ENCODE data around the gene EYS. TPM values are rescaled to one million over a fixed set of nuclear protein-coding genes. Genes with fewer than 3 reads are reported as not detected.

Gene EYS
- total RNA-seq, 1 donor from 2014 or later = not detected

DNA sequence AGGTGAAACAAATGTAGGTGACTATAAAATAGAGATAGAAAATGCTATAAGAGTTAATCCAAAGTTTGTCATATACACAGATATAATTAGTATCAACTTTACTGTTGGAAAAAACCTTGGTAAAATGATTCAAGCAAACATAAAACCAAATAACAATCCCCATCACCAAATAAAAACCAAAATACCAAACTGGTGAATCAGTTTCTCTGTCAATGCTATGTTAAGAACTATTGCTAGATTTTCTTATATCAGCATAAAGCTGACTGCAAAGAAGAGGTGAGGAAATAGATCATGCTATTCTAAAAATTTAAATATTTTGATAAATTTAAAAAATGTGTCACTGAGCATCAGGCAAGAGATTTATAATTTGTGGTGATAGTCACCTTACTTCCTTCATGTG, 1413.0 kb downstream of the EYS start:
- intact Hi-C loops (cut with DNase I) = no loop called here
- Histone ChIP-seq H3K9me3 (no peaks in the 10 kb centered on the region), H3K4me3 (no peak overlapping the region), H3K36me3 (no peaks in the 10 kb centered on the region), H3K27ac (no peak overlapping the region), H3K27me3 (no peaks in the 10 kb centered on the region), H3K4me1 (no peaks in the 10 kb centered on the region)
- no peak for DNase-seq (ENCODE audit: low spot score in 2 of 2)
- TF ChIP-seq, protein P1, sequence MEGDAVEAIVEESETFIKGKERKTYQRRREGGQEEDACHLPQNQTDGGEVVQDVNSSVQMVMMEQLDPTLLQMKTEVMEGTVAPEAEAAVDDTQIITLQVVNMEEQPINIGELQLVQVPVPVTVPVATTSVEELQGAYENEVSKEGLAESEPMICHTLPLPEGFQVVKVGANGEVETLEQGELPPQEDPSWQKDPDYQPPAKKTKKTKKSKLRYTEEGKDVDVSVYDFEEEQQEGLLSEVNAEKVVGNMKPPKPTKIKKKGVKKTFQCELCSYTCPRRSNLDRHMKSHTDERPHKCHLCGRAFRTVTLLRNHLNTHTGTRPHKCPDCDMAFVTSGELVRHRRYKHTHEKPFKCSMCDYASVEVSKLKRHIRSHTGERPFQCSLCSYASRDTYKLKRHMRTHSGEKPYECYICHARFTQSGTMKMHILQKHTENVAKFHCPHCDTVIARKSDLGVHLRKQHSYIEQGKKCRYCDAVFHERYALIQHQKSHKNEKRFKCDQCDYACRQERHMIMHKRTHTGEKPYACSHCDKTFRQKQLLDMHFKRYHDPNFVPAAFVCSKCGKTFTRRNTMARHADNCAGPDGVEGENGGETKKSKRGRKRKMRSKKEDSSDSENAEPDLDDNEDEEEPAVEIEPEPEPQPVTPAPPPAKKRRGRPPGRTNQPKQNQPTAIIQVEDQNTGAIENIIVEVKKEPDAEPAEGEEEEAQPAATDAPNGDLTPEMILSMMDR (IDR thresholded peaks at IDR 0.05) = no peak

DNA sequence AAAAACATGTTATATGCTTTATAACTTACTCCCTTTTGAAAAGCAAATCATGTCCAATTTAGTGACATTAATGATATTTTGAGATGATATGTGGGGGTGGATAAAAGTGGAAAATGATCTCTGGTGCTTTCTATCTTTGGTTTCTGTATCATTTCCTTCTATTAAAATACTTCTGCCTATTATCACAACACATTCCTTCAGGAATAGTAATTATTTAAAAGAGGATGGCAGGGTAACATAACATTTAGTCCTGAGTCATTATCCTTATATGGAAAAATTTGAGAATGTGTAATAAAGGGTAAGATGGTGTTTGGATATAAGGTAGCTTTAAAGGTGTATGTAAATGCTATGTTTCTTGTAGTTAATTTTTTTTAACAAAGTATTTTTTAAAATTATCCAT, 1413.7 kb downstream of the EYS start:
- Histone ChIP-seq H3K27ac (no peak overlapping the region), H3K9me3 (no peaks in the 10 kb centered on the region), H3K4me3 (no peak overlapping the region), H3K27me3 (no peaks in the 10 kb centered on the region), H3K36me3 (no peaks in the 10 kb centered on the region), H3K4me1 (no peaks in the 10 kb centered on the region)
- TF ChIP-seq, protein P1 (IDR thresholded peaks at IDR 0.05) = no peak
- DNase-seq (ENCODE audit: low spot score in 2 of 2) = no peak
- intact Hi-C loops (cut with DNase I) = no loop called here

DNA sequence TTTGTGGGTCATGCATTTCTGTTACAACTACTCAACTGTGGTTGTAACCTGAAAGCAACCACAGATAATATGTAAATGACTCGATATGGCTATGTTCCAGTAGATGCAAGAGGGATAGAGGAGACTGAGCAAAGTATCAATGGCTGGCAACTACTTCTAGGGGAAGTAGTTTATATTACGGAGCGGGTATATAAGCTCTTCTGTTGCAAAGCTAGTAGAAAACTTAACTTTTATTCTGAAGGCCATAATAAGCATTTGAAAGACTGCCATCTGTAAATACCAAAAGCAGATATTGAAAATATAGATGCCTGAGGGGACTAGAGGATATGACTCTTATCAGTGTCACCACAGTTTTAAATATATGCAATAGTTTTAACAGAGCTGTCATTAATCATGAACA, 1416.2 kb downstream of the EYS start:
- DNase-seq (ENCODE audit: low spot score in 2 of 2) = no peak
- TF ChIP-seq, protein P1 (IDR thresholded peaks at IDR 0.05) = no peak

DNA sequence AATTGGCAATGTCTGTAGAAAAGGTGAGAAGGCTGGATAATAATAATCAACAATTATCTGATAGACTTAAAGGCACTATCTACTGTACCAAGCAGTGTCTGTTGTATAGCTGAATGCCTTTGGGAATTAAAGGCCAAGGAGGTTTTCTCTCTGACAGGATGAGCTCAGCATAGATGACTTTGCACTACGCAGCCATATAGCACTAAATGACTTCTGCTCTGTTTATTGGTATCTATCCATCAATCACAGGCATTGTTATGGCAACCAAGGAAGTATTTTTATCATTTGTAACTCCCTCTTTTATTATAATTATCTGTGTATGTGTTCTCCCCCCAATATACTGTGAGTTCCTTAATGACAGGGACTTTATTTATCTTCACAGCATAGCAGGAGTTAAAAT, 1417.1 kb downstream of the EYS start:
- no peaks in the 10 kb centered on the region for H3K27me3 ChIP-seq
- intact Hi-C loops (cut with DNase I) = no loop called here
- no peak for DNase-seq (ENCODE audit: low spot score in 2 of 2)
- H3K9me3 ChIP-seq = no peaks in the 10 kb centered on the region
- TF ChIP-seq, protein P1 (IDR thresholded peaks at IDR 0.05) = no peak
- no peaks in the 10 kb centered on the region for H3K4me1 ChIP-seq
- no peak overlapping the region for H3K27ac ChIP-seq
- H3K36me3 ChIP-seq = no peaks in the 10 kb centered on the region
- no peak overlapping the region for H3K4me3 ChIP-seq

More for the DNA sequence above, 1416.2 kb downstream of the EYS start:
- no peaks in the 10 kb centered on the region for H3K27me3 ChIP-seq
- no peak overlapping the region for H3K27ac ChIP-seq
- intact Hi-C loops (cut with DNase I) = no loop called here
- no peaks in the 10 kb centered on the region for H3K4me1 ChIP-seq
- no peaks in the 10 kb centered on the region for H3K36me3 ChIP-seq
- no peak overlapping the region for H3K4me3 ChIP-seq
- H3K9me3 ChIP-seq = no peaks in the 10 kb centered on the region

DNA sequence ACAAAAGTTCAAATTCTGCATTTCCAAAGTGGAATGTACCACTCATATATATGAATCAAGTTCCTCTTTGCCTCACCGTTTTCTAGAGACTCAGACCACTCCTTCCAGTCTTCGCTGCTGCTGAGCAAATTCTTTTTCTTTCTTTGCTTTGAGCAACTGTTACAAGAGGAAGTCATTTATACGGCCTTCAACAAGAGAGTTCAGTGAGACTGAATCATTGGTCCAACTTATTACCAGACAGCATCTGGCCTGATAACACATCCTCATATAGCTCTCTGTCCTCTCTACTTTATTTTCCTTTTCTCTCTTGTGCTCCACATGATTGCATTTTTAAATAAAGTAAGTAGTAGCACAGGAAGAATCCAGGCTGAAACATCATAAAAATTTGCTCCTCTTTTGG, 1418.7 kb downstream of the EYS start:
- Histone ChIP-seq H3K4me1 (no peaks in the 10 kb centered on the region), H3K27me3 (no peaks in the 10 kb centered on the region), H3K27ac (no peak overlapping the region), H3K9me3 (no peaks in the 10 kb centered on the region), H3K36me3 (no peaks in the 10 kb centered on the region), H3K4me3 (no peak overlapping the region)
- DNase-seq (ENCODE audit: low spot score in 2 of 2) = no peak
- intact Hi-C loops (cut with DNase I) = no loop called here
- TF ChIP-seq, protein P1 (IDR thresholded peaks at IDR 0.05) = no peak

DNA sequence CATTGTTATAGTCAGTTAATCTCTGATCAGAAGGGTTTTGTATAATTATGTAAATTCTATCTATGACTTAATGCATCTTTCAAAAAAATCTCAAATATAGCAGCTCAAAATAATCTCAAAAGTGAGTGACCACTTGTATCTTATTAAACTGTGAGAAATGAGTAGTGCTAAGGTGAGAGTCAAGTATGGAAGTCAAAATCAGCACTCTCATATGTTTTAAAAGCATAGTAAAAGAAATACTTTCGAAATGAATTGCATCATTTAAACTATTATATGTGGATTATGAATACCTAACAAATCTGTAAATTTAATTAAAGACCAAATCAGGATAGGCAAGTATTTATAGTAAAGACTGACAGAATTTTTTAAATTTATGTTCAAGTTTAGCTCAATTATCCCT, 1425.9 kb downstream of the EYS start:
- H3K4me3 ChIP-seq = no peak overlapping the region
- H3K27ac ChIP-seq = no peak overlapping the region
- TF ChIP-seq, protein P1 (IDR thresholded peaks at IDR 0.05) = no peak
- intact Hi-C loops (cut with DNase I) = no loop called here
- H3K27me3 ChIP-seq = no peaks in the 10 kb centered on the region
- H3K9me3 ChIP-seq = no peaks in the 10 kb centered on the region
- no peaks in the 10 kb centered on the region for H3K4me1 ChIP-seq
- no peaks in the 10 kb centered on the region for H3K36me3 ChIP-seq
- DNase-seq (ENCODE audit: low spot score in 2 of 2) = no peak

All from ascending aorta (tissue), 2 donors.